H1 (cell line): ENCODE measurements around the gene USP7. TPM values are rescaled to one million over a fixed set of nuclear protein-coding genes. Genes with fewer than 3 reads are reported as not detected.

Experiments
- CTCF ChIA-PET: fragments of 300-600 bp; sonication (Branson Sonifier 250); formaldehyde crosslinking; loops from one replicate; lab custom pipeline; 2021; ENCODE audit not compliant: partially characterized antibody; lab: Charles Lee
- POLR2A ChIA-PET: fragments of 300-600 bp; sonication (Branson Sonifier 250); formaldehyde crosslinking; loops from one replicate; lab custom pipeline; 2021; ENCODE audit warnings: inconsistent platforms; ENCODE audit not compliant: partially characterized antibody; lab: Charles Lee
- DNase-seq, 2 experiments: peaks; one replicate each; pipeline versions ENCODE4 v3.0.0 to v3.0.0-alpha.2; 2010 to 2022; ENCODE audit warnings: low spot score in 2 of 2, low read depth in 1 of 2, mixed read lengths in 1 of 2
- FAIRE-seq: peaks from 2 replicates; lab custom pipeline; 2011; peaks lifted over from hg19 to GRCh38; lab: Jason Lieb, UNC
- H2AFZ ChIP-seq: 2 replicates; pipeline ENCODE4 v1.8.1; 2012; ENCODE audit warnings: low read length, inconsistent platforms
- H2AK5ac ChIP-seq: 2 replicates; pipeline ENCODE4 v1.6.1; 2013; ENCODE audit warnings: low read depth, low read length
- H2BK120ac ChIP-seq: replicated peaks from 2 replicates; pipeline ENCODE3; 2013; ENCODE audit warnings: low read depth, low read length, inconsistent platforms
- H2BK12ac ChIP-seq: 2 replicates; pipeline ENCODE4 v1.6.1; 2013; ENCODE audit warnings: low read depth, low read length
- H2BK15ac ChIP-seq: 2 replicates; pipeline ENCODE4 v1.6.1; 2013; ENCODE audit warnings: low read length
- H2BK20ac ChIP-seq: 2 replicates; pipeline ENCODE4 v1.6.1; 2013; ENCODE audit warnings: low read length
- H2BK5ac ChIP-seq: 2 replicates; pipeline ENCODE4 v1.6.1; 2013; ENCODE audit warnings: low read depth, low read length
- H3K14ac ChIP-seq: 2 replicates; pipeline ENCODE4 v1.6.1; 2013; ENCODE audit warnings: inconsistent platforms; ENCODE audit not compliant: insufficient read length
- H3K18ac ChIP-seq: 2 replicates; pipeline ENCODE4 v1.6.1; 2013; ENCODE audit warnings: low read length; ENCODE audit errors: extremely low read depth
- H3K23ac ChIP-seq: 2 replicates; pipeline ENCODE4 v1.6.1; 2013; ENCODE audit warnings: inconsistent platforms; ENCODE audit not compliant: insufficient read length
- H3K23me2 ChIP-seq: 2 replicates; pipeline ENCODE4 v1.6.1; 2013; ENCODE audit warnings: low read depth, low read length
- H3K27ac ChIP-seq: 2 replicates; pipeline ENCODE4 v1.6.1; 2011; ENCODE audit warnings: low read depth, low read length, inconsistent platforms
- H3K27me3 ChIP-seq, 4 experiments: replicated peaks in 1 of 4; 1 replicate in 1 of 4; 2 replicates in 3 of 4; pipeline versions ENCODE4 v1.6.1 to v1.8.1; 2011 to 2013; ENCODE audit warnings: low read length in 3 of 4, mild to moderate bottlenecking in 3 of 4, inconsistent platforms in 2 of 4, mixed read lengths in 2 of 4, moderate library complexity in 1 of 4; ENCODE audit not compliant: control insufficient read depth in 3 of 4, insufficient read depth in 3 of 4; ENCODE audit errors: extremely low read depth in 1 of 4
- H3K36me3 ChIP-seq, 4 experiments: 2 replicates each; pipeline versions ENCODE4 v1.6.1 to v1.8.1; 2011 to 2013; ENCODE audit warnings: mild to moderate bottlenecking in 4 of 4, low read length in 3 of 4, moderate library complexity in 2 of 4, control low read depth in 1 of 4, inconsistent platforms in 1 of 4; ENCODE audit not compliant: insufficient read depth in 4 of 4, control insufficient read depth in 2 of 4
- H3K4ac ChIP-seq: replicated peaks from 2 replicates; pipeline ENCODE3; 2013; ENCODE audit warnings: low read length, low read depth, mixed read lengths, inconsistent platforms; ENCODE audit not compliant: insufficient read length
- H3K4me1 ChIP-seq, 4 experiments: replicated peaks in 1 of 4; 1 replicate in 1 of 4; 2 replicates in 3 of 4; pipeline versions ENCODE4 v1.6.1 to v1.8.1; 2011 to 2013; ENCODE audit warnings: low read length in 3 of 4, inconsistent platforms in 2 of 4, mixed read lengths in 1 of 4; ENCODE audit not compliant: insufficient read depth in 4 of 4, control insufficient read depth in 3 of 4
- H3K4me2 ChIP-seq, 2 experiments: 2 replicates each; pipeline versions ENCODE4 v1.6.1 to v1.8.1; 2011 to 2013; ENCODE audit warnings: low read depth in 2 of 2, low read length in 2 of 2, control low read depth in 1 of 2, inconsistent platforms in 1 of 2, mild to moderate bottlenecking in 1 of 2; ENCODE audit not compliant: insufficient read depth in 1 of 2
- H3K4me3 ChIP-seq, 4 experiments: fragments of 200-600, 300-600 bp in 1 of 4; sonication (generic), shearing (Covaris generic), sonication (Bioruptor Twin) in 1 of 4; 2 replicates each; pipeline versions ENCODE4 v1.5.1 to v1.8.1; 2011 to 2016; ENCODE audit warnings: low read length in 4 of 4, low read depth in 3 of 4, control low read depth in 2 of 4, inconsistent platforms in 2 of 4, mild to moderate bottlenecking in 2 of 4, mixed read lengths in 1 of 4, moderate library complexity in 1 of 4; ENCODE audit not compliant: insufficient read depth in 2 of 4; ENCODE audit errors: extremely low read depth in 1 of 4
- H3K56ac ChIP-seq: replicated peaks from 2 replicates; pipeline ENCODE3; 2013; ENCODE audit warnings: low read depth, mild to moderate bottlenecking, mixed read lengths, low read length, inconsistent platforms; ENCODE audit not compliant: insufficient read length
- H3K79me1 ChIP-seq: 2 replicates; pipeline ENCODE4 v1.6.1; 2013; ENCODE audit warnings: low read depth, low read length, control low read depth
- H3K79me2 ChIP-seq, 2 experiments: 2 replicates each; pipeline versions ENCODE4 v1.6.1 to v1.8.1; 2012 to 2013; ENCODE audit warnings: low read length in 2 of 2, mild to moderate bottlenecking in 2 of 2, inconsistent platforms in 1 of 2; ENCODE audit not compliant: insufficient read depth in 2 of 2, control insufficient read depth in 1 of 2
- H3K9ac ChIP-seq, 4 experiments: replicated peaks in 1 of 4; 1 replicate in 1 of 4; 2 replicates in 3 of 4; pipeline versions ENCODE4 v1.6.1 to v1.8.1; 2011 to 2013; ENCODE audit warnings: low read depth in 3 of 4, low read length in 3 of 4, control low read depth in 2 of 4, mild to moderate bottlenecking in 2 of 4, moderate library complexity in 2 of 4, inconsistent platforms in 1 of 4; ENCODE audit errors: extremely low read depth in 1 of 4
- H3K9me3 ChIP-seq, 2 experiments: 2 replicates each; pipeline versions ENCODE4 v1.6.1 to v1.8.1; 2012 to 2013; ENCODE audit warnings: mild to moderate bottlenecking in 2 of 2, moderate library complexity in 2 of 2, control low read depth in 1 of 2, inconsistent platforms in 1 of 2, low read depth in 1 of 2, low read length in 1 of 2, mixed read lengths in 1 of 2; ENCODE audit not compliant: insufficient read depth in 2 of 2
- H4K20me1 ChIP-seq, 2 experiments: replicated peaks in 1 of 2; 2 replicates each; pipeline versions ENCODE3 to v1.8.1; 2011 to 2013; ENCODE audit warnings: inconsistent platforms in 2 of 2, low read length in 2 of 2, mild to moderate bottlenecking in 1 of 2; ENCODE audit not compliant: insufficient read depth in 2 of 2, control insufficient read depth in 1 of 2
- H4K5ac ChIP-seq: 2 replicates; pipeline ENCODE4 v1.6.1; 2013; ENCODE audit warnings: low read length, low read depth, mixed read lengths, inconsistent platforms; ENCODE audit not compliant: insufficient read length
- H4K8ac ChIP-seq: 2 replicates; pipeline ENCODE4 v1.8.0; 2013; ENCODE audit warnings: mild to moderate bottlenecking, moderate library complexity, low read length, inconsistent platforms; ENCODE audit not compliant: insufficient read depth; ENCODE audit errors: extremely low read depth
- H4K91ac ChIP-seq: replicated peaks from 2 replicates; pipeline ENCODE3; 2013; ENCODE audit warnings: low read length, mixed read lengths, inconsistent platforms; ENCODE audit not compliant: insufficient read length
- CTBP2 ChIP-seq: IDR thresholded peaks from 2 replicates; pipeline ENCODE4 v1.7.0; 2011; ENCODE audit warnings: borderline replicate concordance, mild to moderate bottlenecking, moderate library complexity, mixed read lengths, low read length; ENCODE audit not compliant: insufficient read depth, insufficient read length
- POLR2A ChIP-seq, 2 experiments: IDR thresholded peaks; 1 replicate in 1 of 2; 2 replicates in 1 of 2; pipeline ENCODE4 v1.6.1; 2011; ENCODE audit warnings: low read depth in 2 of 2, low read length in 2 of 2, mild to moderate bottlenecking in 2 of 2; ENCODE audit errors: control extremely low read depth in 1 of 2
- RXRA ChIP-seq: IDR thresholded peaks from 2 replicates; pipeline ENCODE4 v1.6.1; 2011; ENCODE audit warnings: low read depth, mild to moderate bottlenecking, low read length, moderate library complexity; ENCODE audit not compliant: insufficient read depth
- SAP30 ChIP-seq: fragments of 300-600 bp; sonication (generic); IDR thresholded peaks from 2 replicates; pipeline ENCODE4 v1.7.1; 2012; ENCODE audit warnings: low read length, moderate library complexity, mild to moderate bottlenecking, inconsistent platforms; ENCODE audit not compliant: insufficient read depth, insufficient replicate concordance
- SIX5 ChIP-seq: IDR thresholded peaks from 2 replicates; pipeline ENCODE4 v1.6.1; 2011; ENCODE audit warnings: mild to moderate bottlenecking, low read depth, low read length
- SP2 ChIP-seq: IDR thresholded peaks from 2 replicates; pipeline ENCODE4 v1.6.1; 2012; ENCODE audit warnings: mild to moderate bottlenecking, low read length, inconsistent platforms
- WGBS, 2 experiments: shearing (Covaris generic) in 1 of 2; methylation state at CpG; one replicate each; pipeline versions ENCODE4 v1.1.6 to v1.1.7; 2013 to 2015; ENCODE audit warnings: low lambda C conversion rate in 2 of 2, mixed read lengths in 2 of 2, inconsistent platforms in 1 of 2, low coverage in 1 of 2, missing lambda C conversion rate in 1 of 2; ENCODE audit not compliant: insufficient replicate concordance in 2 of 2, insufficient coverage in 1 of 2, insufficient read length in 1 of 2; ENCODE audit errors: extremely low coverage in 1 of 2, missing lambda C conversion rate in 1 of 2; 5-methylcytosine and 5-hydroxymethylcytosine counted together
- polyA plus RNA-seq, 7 experiments: library from polyadenylated mRNA; depleted of rRNA in 3 of 7; stranded (reverse) in 5 of 7; unstranded in 2 of 7; fragments of >200 nt in 5 of 7; fragments of 200-250 nt in 2 of 7; gene quantifications; 1 replicate in 5 of 7; 2 replicates in 1 of 7; 4 replicates in 1 of 7; pipeline versions ENCODE4 v1.2.1 to v1.2.3, GENCODE V29; 2011 to 2013; ENCODE audit warnings: missing spikeins in 2 of 7, mixed read lengths in 2 of 7
- total RNA-seq: library from RNA; stranded (reverse); fragmentation: NEBNext Ultra II Directional; extraction: Animal tissue kit (Norgen Biotek cat#: 25700); gene quantifications from 2 replicates; pipeline ENCODE4 v1.2.1, GENCODE V29; 2021

The USP7 gene
- total and polyA plus RNA-seq, 2 of the 8 experiments (the other 6 are each of a cell fraction or from before 2014, with no cell fraction given): 21.3 to 211 TPM

- Histone ChIP-seq H3K79me2 (no peaks in the 10 kb centered on the region), H4K91ac (no peak overlapping the region), H3K18ac (no peak overlapping the region), H4K8ac (no peak overlapping the region), H3K4me1 (peaks cover 3 to 12% (median 5%) of the 10 kb centered on the region in 4 experiments), H4K20me1 (peaks cover 0 to 2% of the 10 kb centered on the region in 2 experiments), H2AK5ac (peak overlapping the region; percentile 44; the same call in 1 of the 2 replicates), H4K5ac (no peak overlapping the region), H3K27ac (no peak overlapping the region), H3K27me3 (peaks cover 0 to 7% (median 3%) of the 10 kb centered on the region in 4 experiments; a peak in 3 of 7 replicates), H3K14ac (no peak overlapping the region), H2BK120ac (no peak overlapping the region), H3K56ac (no peak overlapping the region), H3K9ac (no peak overlapping the region), H3K36me3 (no peaks in the 10 kb centered on the region), H2BK5ac (no peak overlapping the region), H3K9me3 (peaks cover 0 to 2% of the 10 kb centered on the region in 2 experiments; a peak in 1 of 4 replicates), H2BK15ac (peak overlapping the region; percentile 88), H3K23ac (no peak overlapping the region), H2BK20ac (no peak overlapping the region; the same call in 1 of the 2 replicates), H3K4me2 (no peak overlapping the region), H2AFZ (no peak overlapping the region), H3K23me2 (no peaks in the 10 kb centered on the region), H2BK12ac (0 out of 2 replicates have a peak overlapping the region, but pooled peaks have one; percentile 63), H3K79me1 (no peaks in the 10 kb centered on the region), H3K4ac (no peak overlapping the region), H3K4me3 (no peak overlapping the region)
- ChIA-PET CTCF (interaction anchor here (1.5 to 8.4 kb wide), 5 partner anchors 10 to 63 kb away, joined by 3 to 54 read pairs (median 5); no protein-coding TSS in a partner anchor), POLR2A (interaction anchor here (0.8 to 1.5 kb wide), 2 partner anchors 12 to 26 kb away, joined by 3 to 4 read pairs; no protein-coding TSS in a partner anchor)
- 87% methylated on average over 5 of the region's 5 CpGs; no CpG with 5 or more reads in 1 of the 2 experiments for WGBS, 2 experiments
- no peak for TF ChIP-seq SAP30
- TF ChIP-seq CTBP2: no peak
- TF ChIP-seq SIX5: no peak
- no peak for TF ChIP-seq POLR2A (IDR thresholded peaks at IDR 0.05; ENCODE audit: control extremely low read depth in 1 of 2, low read depth in 2 of 2, low read length in 2 of 2)
- TF ChIP-seq RXRA: no peak
- TF ChIP-seq SP2: no peak
- FAIRE-seq: no peak
- DNase-seq: no peak
Measured at GRCh38 chr16:8986818-8987191, 23.1 kb upstream of the USP7 start.
